IMR-90 (cell line): ENCODE measurements around the gene ADAMTS10. TPM values are rescaled to one million over a fixed set of nuclear protein-coding genes. Genes with fewer than 3 reads are reported as not detected.

Experiments
- ATAC-seq: fragments of 200-7000 bp; cut with Tn5 transposase; 2 replicates; pipeline ENCODE4 v1.9.1; 2020; ENCODE audit warnings: low read depth, mild to moderate bottlenecking, moderate library complexity
- BruUV-seq: library from RNA; stranded (reverse); fragments of 400-500 nt; replicated peaks from 2 replicates; lab custom pipeline; 2021; lab: Mats Ljungman, UMichigan
- CTCF ChIA-PET: fragments of 300-600 bp; formaldehyde crosslinking; extraction: SDS; loops from one replicate; lab custom pipeline; 2021; ENCODE audit warnings: antibody characterized with exemption; lab: Yijun Ruan, JAX
- POLR2A ChIA-PET: fragments of 300-600 bp; sonication (Branson Sonifier 250); formaldehyde crosslinking; loops from one replicate; lab custom pipeline; 2022; ENCODE audit warnings: antibody characterized with exemption; ENCODE audit not compliant: unreplicated experiment; lab: Charles Lee
- DNase-seq: peaks from one replicate; pipeline ENCODE4 v3.0.0; 2013
- H2AFZ ChIP-seq: replicated peaks from 2 replicates; pipeline ENCODE3; 2013; ENCODE audit warnings: low read length, mild to moderate bottlenecking; ENCODE audit not compliant: poor library complexity
- H2AK5ac ChIP-seq: 2 replicates; pipeline ENCODE4 v1.6.1; 2013; ENCODE audit warnings: low read depth, low read length, inconsistent platforms
- H2AK9ac ChIP-seq: replicated peaks from 2 replicates; pipeline ENCODE3; 2013; ENCODE audit warnings: mild to moderate bottlenecking, low read depth, low read length, moderate library complexity; ENCODE audit not compliant: poor library complexity
- H2BK120ac ChIP-seq: 2 replicates; pipeline ENCODE4 v1.6.1; 2013; ENCODE audit warnings: low read depth, low read length, inconsistent platforms
- H2BK15ac ChIP-seq: 3 replicates; pipeline ENCODE4 v1.6.1; 2013; ENCODE audit warnings: low read depth, low read length, inconsistent platforms
- H2BK20ac ChIP-seq: 2 replicates; pipeline ENCODE4 v1.6.1; 2013; ENCODE audit warnings: low read depth, mild to moderate bottlenecking, inconsistent platforms, low read length, moderate library complexity
- H2BK5ac ChIP-seq: 2 replicates; pipeline ENCODE4 v1.6.1; 2013; ENCODE audit warnings: mild to moderate bottlenecking, low read depth, low read length, inconsistent platforms; ENCODE audit not compliant: poor library complexity, severe bottlenecking
- H3K14ac ChIP-seq: replicated peaks from 2 replicates; pipeline ENCODE4 v1.6.1; 2013; ENCODE audit warnings: low read depth, low read length, inconsistent platforms
- H3K18ac ChIP-seq: 2 replicates; pipeline ENCODE4 v1.6.1; 2013; ENCODE audit warnings: low read depth, low read length, control low read depth
- H3K23ac ChIP-seq: 2 replicates; pipeline ENCODE4 v1.6.1; 2013; ENCODE audit warnings: low read depth, low read length, inconsistent platforms
- H3K27ac ChIP-seq: 2 replicates; pipeline ENCODE4 v1.5.1; 2013; ENCODE audit warnings: mild to moderate bottlenecking, control low read depth, low read length; ENCODE audit not compliant: insufficient read depth
- H3K27me3 ChIP-seq: 2 replicates; pipeline ENCODE4 v1.6.1; 2013; ENCODE audit warnings: low read length; ENCODE audit not compliant: control insufficient read depth, insufficient read depth
- H3K36me3 ChIP-seq: 2 replicates; pipeline ENCODE4 v1.6.1; 2013; ENCODE audit warnings: low read length, mixed read lengths; ENCODE audit not compliant: control insufficient read depth, insufficient read depth
- H3K4ac ChIP-seq: 2 replicates; pipeline ENCODE4 v1.6.1; 2013; ENCODE audit warnings: low read depth, low read length, inconsistent platforms
- H3K4me1 ChIP-seq: 2 replicates; pipeline ENCODE4 v1.6.1; 2013; ENCODE audit warnings: low read length, mixed read lengths; ENCODE audit not compliant: control insufficient read depth, insufficient read depth
- H3K4me2 ChIP-seq: 2 replicates; pipeline ENCODE4 v1.6.1; 2013; ENCODE audit warnings: low read depth, mild to moderate bottlenecking, control low read depth, low read length, moderate library complexity
- H3K4me3 ChIP-seq: 2 replicates; pipeline ENCODE4 v1.5.1; 2013; ENCODE audit warnings: low read depth, mild to moderate bottlenecking, control low read depth, low read length, moderate library complexity; ENCODE audit not compliant: insufficient read depth
- H3K56ac ChIP-seq: 2 replicates; pipeline ENCODE4 v1.6.1; 2013; ENCODE audit warnings: low read length, inconsistent platforms; ENCODE audit not compliant: insufficient read depth; ENCODE audit errors: extremely low read depth
- H3K79me1 ChIP-seq, 2 experiments: 2 replicates each; pipeline ENCODE4 v1.6.1; 2013; ENCODE audit warnings: low read length in 2 of 2, inconsistent platforms in 1 of 2, low read depth in 1 of 2
- H3K9ac ChIP-seq: 2 replicates; pipeline ENCODE4 v1.6.1; 2013; ENCODE audit warnings: low read depth, low read length, control low read depth
- H3K9me1 ChIP-seq: 2 replicates; pipeline ENCODE4 v1.6.1; 2013; ENCODE audit warnings: low read length, inconsistent platforms; ENCODE audit not compliant: insufficient read depth
- H3K9me3 ChIP-seq: 2 replicates; pipeline ENCODE4 v1.6.1; 2013; ENCODE audit warnings: low read length; ENCODE audit not compliant: control insufficient read depth, insufficient read depth
- H4K20me1 ChIP-seq: 2 replicates; pipeline ENCODE4 v1.6.1; 2013; ENCODE audit warnings: low read length, inconsistent platforms; ENCODE audit not compliant: insufficient read depth
- H4K5ac ChIP-seq: 2 replicates; pipeline ENCODE4 v1.6.1; 2013; ENCODE audit warnings: mild to moderate bottlenecking, low read depth, low read length, control low read depth
- H4K8ac ChIP-seq, 2 experiments: 2 replicates each; pipeline ENCODE4 v1.6.1; 2013; ENCODE audit warnings: low read depth in 2 of 2, low read length in 2 of 2, control low read depth in 1 of 2, inconsistent platforms in 1 of 2
- H4K91ac ChIP-seq: 2 replicates; pipeline ENCODE4 v1.6.1; 2013; ENCODE audit warnings: low read depth, low read length, inconsistent platforms; ENCODE audit not compliant: insufficient read depth
- POLR2A ChIP-seq: IDR thresholded peaks from 2 replicates; pipeline ENCODE4 v1.6.1; 2012; ENCODE audit warnings: mild to moderate bottlenecking, low read depth, low read length
- SMC3 ChIP-seq: fragments of 150-350 bp; IDR thresholded peaks from 2 replicates; pipeline ENCODE4 v1.6.1; 2016; ENCODE audit warnings: low read depth, mild to moderate bottlenecking, antibody characterized with exemption, low read length, moderate library complexity
- WGBS, 2 experiments: methylation state at CpG; one replicate each; pipeline versions ENCODE4 v1.1.5 to v1.1.7; 2013; ENCODE audit warnings: missing lambda C conversion rate in 2 of 2; ENCODE audit not compliant: insufficient read length in 1 of 2; ENCODE audit errors: extremely low coverage in 2 of 2; 5-methylcytosine and 5-hydroxymethylcytosine counted together
- dilution Hi-C: fragments of 300-500 bp; cut with HindIII; formaldehyde crosslinking; loops from one replicate; pipeline ENCODE4 v1.14.3; 2018; ENCODE audit warnings: low sequenced_read_pairs; ENCODE audit not compliant: unreplicated experiment
- in situ Hi-C: fragments of 300-500 bp; cut with MboI; formaldehyde crosslinking; loops from 3 replicates; pipeline ENCODE4 v1.14.3; 2019; ENCODE audit warnings: low sequenced_read_pairs, inconsistent platforms, mixed read lengths
- intact Hi-C: fragments of 100-400 bp; cut with micrococcal nuclease; formaldehyde crosslinking; loops from 2 replicates; pipeline ENCODE4 v1.10.0; 2022
- polyA plus RNA-seq, 3 experiments: library from polyadenylated mRNA; depleted of rRNA; stranded (reverse); fragments of >200 nt; gene quantifications; 2 replicates each; pipeline ENCODE4 v1.2.3, GENCODE V29; 2012; ENCODE audit warnings: low replicate concordance in 1 of 3
- total RNA-seq: library from RNA; depleted of rRNA; stranded (reverse); fragments of >200 nt; gene quantifications from 2 replicates; pipeline ENCODE4 v1.2.3, GENCODE V29; 2012

Gene ADAMTS10
- total and polyA plus RNA-seq, 2 of the 4 experiments (the other 2 are of a cell fraction), result 3.4 to 11.5 TPM

- no peak overlapping the region for H3K4ac ChIP-seq
- no peak overlapping the region for H2AK5ac ChIP-seq
- H3K9ac ChIP-seq, result no peak overlapping the region
- in situ Hi-C loops (loop anchor here (25.0 kb wide), 1 partner anchor 427 kb away; the partner anchor contains the start of gene OR1M1), dilution Hi-C loops (no loop called here), intact Hi-C loops (no loop called here)
- BruUV-seq, result no TSS peak
- no peak overlapping the region for H4K91ac ChIP-seq
- H2BK15ac ChIP-seq, result no peak overlapping the region
- no peak overlapping the region for H3K4me2 ChIP-seq
- CTCF ChIA-PET, result no interaction called here
- no peak overlapping the region for H2BK120ac ChIP-seq
- no peaks in the 10 kb centered on the region for H3K9me1 ChIP-seq
- no peaks in the 10 kb centered on the region for H4K20me1 ChIP-seq
- no peak overlapping the region for H3K4me3 ChIP-seq
- no peak overlapping the region for H3K27ac ChIP-seq
- H2AFZ ChIP-seq, result no peak overlapping the region
- TF ChIP-seq SMC3 (no peak), POLR2A (no peak)
- H2BK20ac ChIP-seq, result no peak overlapping the region
- ATAC-seq, result no peak
- peaks cover 3% of the 10 kb centered on the region; the same call in 1 of the 2 replicates for H3K27me3 ChIP-seq
- WGBS, 2 experiments, result 23% methylated on average over 3 of the region's 7 CpGs; no CpG with 5 or more reads in 1 of the 2 experiments
- no peaks in the 10 kb centered on the region for H3K79me1 ChIP-seq
- H3K36me3 ChIP-seq, result no peaks in the 10 kb centered on the region
- no peak for DNase-seq
- no peaks in the 10 kb centered on the region for H3K9me3 ChIP-seq
- H3K14ac ChIP-seq, result no peak overlapping the region
- POLR2A ChIA-PET, result no interaction called here
- no peak overlapping the region for H2BK5ac ChIP-seq
- no peak overlapping the region for H3K18ac ChIP-seq
- no peak overlapping the region for H2AK9ac ChIP-seq
- H4K5ac ChIP-seq, result no peak overlapping the region
- H3K4me1 ChIP-seq, result no peaks in the 10 kb centered on the region
- H3K56ac ChIP-seq, result no peak overlapping the region
- no peak overlapping the region for H3K23ac ChIP-seq
- no peak overlapping the region for H4K8ac ChIP-seq
These were observed 49.4 kb upstream of the ADAMTS10 start for GRCh38 chr19:8659905-8660304.
